OCI-LY1 (cell line): ENCODE measurements around the gene DLG1.

ENCODE experiments used
- H2AFZ ChIP-seq: fragments of 200-600 bp; sonication (generic), shearing (Covaris generic); 2 replicates; pipeline ENCODE4 v1.6.0; 2014; ENCODE audit warnings: antibody characterized with exemption, mild to moderate bottlenecking, low read length
- H3F3A ChIP-seq: fragments of 200-600 bp; sonication (generic), shearing (Covaris generic); 2 replicates; pipeline ENCODE4 v1.6.0; 2014; ENCODE audit warnings: mild to moderate bottlenecking, antibody characterized with exemption, low read length, moderate library complexity; ENCODE audit not compliant: insufficient read depth
- H3K27ac ChIP-seq: fragments of 200-600 bp; sonication (generic); 2 replicates; pipeline ENCODE4 v1.5.1; 2014; ENCODE audit warnings: low read length, mixed run types, mild to moderate bottlenecking, low read depth; ENCODE audit not compliant: poor library complexity, severe bottlenecking
- H3K27me3 ChIP-seq: fragments of 200-600 bp; sonication (generic); 2 replicates; pipeline ENCODE4 v1.6.0; 2014; ENCODE audit warnings: antibody characterized with exemption, mild to moderate bottlenecking, low read length, moderate library complexity; ENCODE audit not compliant: insufficient read depth
- H3K36me3 ChIP-seq: fragments of 200-600 bp; sonication (generic); 2 replicates; pipeline ENCODE4 v1.6.1; 2014; ENCODE audit warnings: mild to moderate bottlenecking, antibody characterized with exemption, low read length, moderate library complexity, mixed read lengths; ENCODE audit not compliant: insufficient read depth
- H3K4me1 ChIP-seq: fragments of 200-600 bp; sonication (generic); 2 replicates; pipeline ENCODE4 v1.5.1; 2014; ENCODE audit warnings: mild to moderate bottlenecking, low read length, moderate library complexity; ENCODE audit not compliant: insufficient read depth, severe bottlenecking
- H3K4me2 ChIP-seq: fragments of 200-600 bp; sonication (generic), shearing (Covaris generic); 2 replicates; pipeline ENCODE4 v1.6.1; 2014; ENCODE audit warnings: low read length
- H3K4me3 ChIP-seq: fragments of 200-600 bp; sonication (generic); 2 replicates; pipeline ENCODE4 v1.5.1; 2014; ENCODE audit warnings: low read length, low read depth, mild to moderate bottlenecking, mixed read lengths; ENCODE audit not compliant: poor library complexity, severe bottlenecking
- H3K79me2 ChIP-seq: fragments of 200-600 bp; shearing (Covaris generic); 2 replicates; pipeline ENCODE4 v1.6.1; 2016; ENCODE audit warnings: mixed run types, low read length, mixed read lengths; ENCODE audit not compliant: insufficient read depth
- H3K9ac ChIP-seq: fragments of 200-600 bp; sonication (generic), shearing (Covaris generic); 2 replicates; pipeline ENCODE4 v1.6.1; 2014; ENCODE audit warnings: mild to moderate bottlenecking, low read length, mixed read lengths
- H3K9me2 ChIP-seq: fragments of 200-600 bp; sonication (generic), shearing (Covaris generic); 2 replicates; pipeline ENCODE4 v1.6.1; 2014; ENCODE audit warnings: low read depth, mild to moderate bottlenecking, low read length, mixed read lengths
- H3K9me3 ChIP-seq: fragments of 200-600 bp; shearing (Covaris generic); 2 replicates; pipeline ENCODE4 v1.6.1; 2014; ENCODE audit warnings: low read length, mixed read lengths
- H4K20me1 ChIP-seq: fragments of 200-600 bp; sonication (generic), shearing (Covaris generic); 2 replicates; pipeline ENCODE4 v1.6.0; 2016; ENCODE audit warnings: mild to moderate bottlenecking, low read length; ENCODE audit not compliant: insufficient read depth
- CTCF ChIP-seq: fragments of 200-600 bp; sonication (generic), shearing (Covaris generic); IDR thresholded peaks from 2 replicates; pipeline ENCODE4 v1.5.1; 2017; ENCODE audit warnings: mild to moderate bottlenecking, antibody characterized with exemption, low read length, moderate library complexity, mixed read lengths
- EZH2 ChIP-seq: fragments of 200-600 bp; sonication (generic), shearing (Covaris generic); IDR thresholded peaks from 2 replicates; pipeline ENCODE4 v1.8.0; 2017; ENCODE audit warnings: borderline replicate concordance, mixed run types, mild to moderate bottlenecking, antibody characterized with exemption, low read length, moderate library complexity, mixed read lengths

The DLG1 gene

GRCh38 chr3:197292083-197292646 is 6.2 kb downstream of the DLG1 start:
- no peak overlapping the region for H3K4me3 ChIP-seq
- no peak overlapping the region for H2AFZ ChIP-seq
- peaks cover 3% of the 10 kb centered on the region; the same call in 1 of the 2 replicates for H4K20me1 ChIP-seq
- H3K4me2 ChIP-seq = no peak overlapping the region
- peaks cover 59% of the 10 kb centered on the region for H3K79me2 ChIP-seq
- H3K9me2 ChIP-seq = no peaks in the 10 kb centered on the region
- no peak for TF ChIP-seq CTCF
- TF ChIP-seq EZH2 = no peak
- peaks cover 37% of the 10 kb centered on the region for H3K4me1 ChIP-seq
- H3K9me3 ChIP-seq = no peaks in the 10 kb centered on the region
- H3K27ac ChIP-seq = no peak overlapping the region
- H3K27me3 ChIP-seq = no peaks in the 10 kb centered on the region
- H3K9ac ChIP-seq = no peak overlapping the region
- peaks cover 10% of the 10 kb centered on the region; the same call in 1 of the 2 replicates for H3F3A ChIP-seq
- H3K36me3 ChIP-seq = peaks cover 85% of the 10 kb centered on the region

DNA sequence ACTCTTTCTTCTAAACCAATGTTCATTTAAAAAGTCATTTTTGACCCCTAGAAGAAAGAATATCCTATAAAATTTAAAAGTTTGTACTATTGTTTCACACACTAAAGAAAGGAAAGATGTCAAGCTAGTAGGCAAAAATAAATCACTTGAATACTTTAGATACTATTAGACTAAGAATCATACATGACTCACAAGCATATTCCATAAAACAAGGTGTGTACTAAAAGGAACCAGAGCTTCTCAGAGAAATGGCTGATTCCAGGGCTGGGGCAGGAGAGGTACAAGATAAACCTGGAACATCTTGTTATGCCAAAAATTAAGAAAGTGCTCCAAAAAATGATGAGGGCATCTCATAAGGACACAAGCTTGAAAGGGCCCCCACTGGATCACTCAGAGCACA is 8.7 kb downstream of the DLG1 start:
- Histone ChIP-seq H3K27me3 (no peaks in the 10 kb centered on the region), H3K4me2 (no peak overlapping the region), H3K36me3 (peaks cover 93% of the 10 kb centered on the region), H3K4me3 (no peak overlapping the region), H3K9me3 (peaks cover 3% of the 10 kb centered on the region; the same call in 1 of the 2 replicates), H3K9ac (no peak overlapping the region), H3K27ac (no peak overlapping the region), H4K20me1 (0 out of 2 replicates have a peak, but pooled peaks cover 3% of the 10 kb centered on the region), H3K4me1 (peaks cover 16% of the 10 kb centered on the region), H2AFZ (no peak overlapping the region), H3K79me2 (peaks cover 45% of the 10 kb centered on the region), H3F3A (no peaks in the 10 kb centered on the region), H3K9me2 (no peaks in the 10 kb centered on the region)
- TF ChIP-seq EZH2 (no peak), CTCF (no peak)

GRCh38 chr3:197286678-197287077 is 11.7 kb downstream of the DLG1 start:
- Histone ChIP-seq H4K20me1 (no peaks in the 10 kb centered on the region), H3K79me2 (peaks cover 28% of the 10 kb centered on the region), H3K9me3 (peaks cover 3% of the 10 kb centered on the region; the same call in 1 of the 2 replicates), H2AFZ (no peak overlapping the region), H3K4me3 (no peak overlapping the region), H3K4me2 (no peak overlapping the region), H3K27ac (no peak overlapping the region), H3K36me3 (peaks cover 85% of the 10 kb centered on the region), H3K27me3 (no peaks in the 10 kb centered on the region), H3K9me2 (no peaks in the 10 kb centered on the region), H3K9ac (no peak overlapping the region), H3F3A (no peaks in the 10 kb centered on the region), H3K4me1 (no peaks in the 10 kb centered on the region)
- TF ChIP-seq CTCF = no peak
- no peak for TF ChIP-seq EZH2
